Measurements from ENCODE around the gene THAP4. TPM values are rescaled to one million over a fixed set of nuclear protein-coding genes. Genes with fewer than 3 reads are reported as not detected.

THAP4 gene
- total and polyA plus RNA-seq, 2 of the 13 experiments (the other 11 are each of a cell fraction or from before 2014, with no cell fraction given), result 59.7 to 75.7 TPM

DNA sequence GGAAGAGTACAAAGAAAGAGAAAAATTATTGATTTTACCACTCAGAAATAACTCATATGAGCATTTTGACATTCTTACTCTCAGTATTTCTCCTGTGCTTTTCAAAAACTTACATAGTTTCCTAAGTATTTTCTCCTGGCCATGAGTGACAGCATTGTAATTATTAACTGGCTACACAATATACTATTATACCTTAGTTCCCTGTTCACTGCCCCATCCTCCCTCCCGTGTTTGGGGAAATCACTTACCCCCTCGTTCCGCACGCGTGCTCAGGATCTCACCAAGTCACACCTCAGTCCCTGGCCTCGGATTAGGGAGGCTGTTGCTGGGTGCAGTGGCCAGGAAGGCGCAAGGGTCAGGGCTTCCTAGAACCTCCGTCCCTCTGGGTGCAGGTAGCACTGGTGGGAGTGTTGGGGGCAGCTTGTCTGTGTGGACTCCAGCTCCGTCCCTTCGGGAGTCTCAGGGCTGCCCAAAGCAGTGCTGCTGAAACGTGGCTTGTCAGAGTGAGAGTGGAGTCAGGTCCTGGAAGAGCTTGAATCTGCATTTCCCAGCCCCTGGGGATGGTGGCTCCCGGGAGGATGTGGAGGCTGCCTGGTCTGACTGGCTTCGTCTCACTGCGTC, 23.7 kb upstream of the THAP4 start (continued):
- TF ChIP-seq, protein P1, sequence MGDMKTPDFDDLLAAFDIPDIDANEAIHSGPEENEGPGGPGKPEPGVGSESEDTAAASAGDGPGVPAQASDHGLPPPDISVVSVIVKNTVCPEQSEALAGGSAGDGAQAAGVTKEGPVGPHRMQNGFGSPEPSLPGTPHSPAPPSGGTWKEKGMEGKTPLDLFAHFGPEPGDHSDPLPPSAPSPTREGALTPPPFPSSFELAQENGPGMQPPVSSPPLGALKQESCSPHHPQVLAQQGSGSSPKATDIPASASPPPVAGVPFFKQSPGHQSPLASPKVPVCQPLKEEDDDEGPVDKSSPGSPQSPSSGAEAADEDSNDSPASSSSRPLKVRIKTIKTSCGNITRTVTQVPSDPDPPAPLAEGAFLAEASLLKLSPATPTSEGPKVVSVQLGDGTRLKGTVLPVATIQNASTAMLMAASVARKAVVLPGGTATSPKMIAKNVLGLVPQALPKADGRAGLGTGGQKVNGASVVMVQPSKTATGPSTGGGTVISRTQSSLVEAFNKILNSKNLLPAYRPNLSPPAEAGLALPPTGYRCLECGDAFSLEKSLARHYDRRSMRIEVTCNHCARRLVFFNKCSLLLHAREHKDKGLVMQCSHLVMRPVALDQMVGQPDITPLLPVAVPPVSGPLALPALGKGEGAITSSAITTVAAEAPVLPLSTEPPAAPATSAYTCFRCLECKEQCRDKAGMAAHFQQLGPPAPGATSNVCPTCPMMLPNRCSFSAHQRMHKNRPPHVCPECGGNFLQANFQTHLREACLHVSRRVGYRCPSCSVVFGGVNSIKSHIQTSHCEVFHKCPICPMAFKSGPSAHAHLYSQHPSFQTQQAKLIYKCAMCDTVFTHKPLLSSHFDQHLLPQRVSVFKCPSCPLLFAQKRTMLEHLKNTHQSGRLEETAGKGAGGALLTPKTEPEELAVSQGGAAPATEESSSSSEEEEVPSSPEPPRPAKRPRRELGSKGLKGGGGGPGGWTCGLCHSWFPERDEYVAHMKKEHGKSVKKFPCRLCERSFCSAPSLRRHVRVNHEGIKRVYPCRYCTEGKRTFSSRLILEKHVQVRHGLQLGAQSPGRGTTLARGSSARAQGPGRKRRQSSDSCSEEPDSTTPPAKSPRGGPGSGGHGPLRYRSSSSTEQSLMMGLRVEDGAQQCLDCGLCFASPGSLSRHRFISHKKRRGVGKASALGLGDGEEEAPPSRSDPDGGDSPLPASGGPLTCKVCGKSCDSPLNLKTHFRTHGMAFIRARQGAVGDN (CRISPR knock-in tag; IDR thresholded peaks at IDR 0.05), result no peak

- intact Hi-C loops (cut with micrococcal nuclease; ENCODE audit: unreplicated experiment) (loop anchor here (1.0 kb wide), 1 partner anchor 18 kb away; no protein-coding TSS in a partner anchor), in situ Hi-C loops (cut with HindIII; ENCODE audit: extremely low pct_ligation_motif_present, low pct_unique_long_range_greater_than_20kb) (loop anchor here (5.0 kb wide), 1 partner anchor 107 kb away; no protein-coding TSS in a partner anchor)
- DNase-seq (ENCODE audit: low spot score) (peak; percentile 78), ATAC-seq (peak; percentile 74), FAIRE-seq (peak; percentile 95)
- peaks cover 41 to 71% of the 10 kb centered on the region in 2 experiments for H3K36me3 ChIP-seq (replicated peaks in 1 of 2; ENCODE audit: control insufficient read depth in 1 of 2, insufficient read depth in 2 of 2, low read length in 2 of 2)
- BruUV-seq (replicated peaks), result no TSS peak
- ChIA-PET CTCF (ENCODE audit: low intra/inter-chr PET ratio, low total read pairs) (interaction anchor here (0.7 to 1.7 kb wide), 6 partner anchors 14 to 808 kb away, joined by 3 to 7 read pairs (median 4); partner anchors contain the start of genes ATG4B and THAP4), POLR2A (interaction anchor here (1.0 to 2.6 kb wide), 5 partner anchors 13 to 43 kb away, joined by 3 to 18 read pairs (median 8); partner anchors contain the start of genes ATG4B, DTYMK, ING5 and THAP4)
- H3K79me2 ChIP-seq (ENCODE audit: insufficient read depth, low read length), result peaks cover 3% of the 10 kb centered on the region
- H3K9me3 ChIP-seq (ENCODE audit: low read length), result no peaks in the 10 kb centered on the region
- no peak overlapping the region for H3K4me3 ChIP-seq (replicated peaks in 1 of 3; ENCODE audit: insufficient read depth in 1 of 3, low read depth in 2 of 3, low read length in 3 of 3)
- H2AFZ ChIP-seq (ENCODE audit: low read length), result no peak overlapping the region
- H3K27ac ChIP-seq (ENCODE audit: extremely low read length, insufficient read depth, low read length), result peak overlapping the region; percentile 18
- WGBS (ENCODE audit: low lambda C conversion rate), result 66% methylated on average over 22 of the region's 26 CpGs
- H3K4me2 ChIP-seq (ENCODE audit: low read depth, low read length), result no peak overlapping the region
- H3K9ac ChIP-seq (ENCODE audit: insufficient read depth, low read depth, low read length), result no peak overlapping the region
- H3K4me1 ChIP-seq (ENCODE audit: insufficient read depth, low read length), result no peaks in the 10 kb centered on the region
- H4K20me1 ChIP-seq (ENCODE audit: insufficient read depth, low read length), result no peaks in the 10 kb centered on the region; the same call in 1 of the 2 replicates
- no peaks in the 10 kb centered on the region for H3K27me3 ChIP-seq (ENCODE audit: control insufficient read depth in 1 of 2, insufficient read depth in 2 of 2, low read length in 2 of 2)
- TF ChIP-seq RCOR2 (CRISPR knock-in tag; IDR thresholded peaks at IDR 0.05) (0 out of 2 replicates have a peak, but pooled peaks have one; percentile 32), ZNF749 (CRISPR knock-in tag; IDR thresholded peaks at IDR 0.05; ENCODE audit: borderline replicate concordance) (no peak), HIVEP1 (CRISPR knock-in tag; IDR thresholded peaks at IDR 0.05) (no peak), SALL1 (CRISPR knock-in tag; IDR thresholded peaks at IDR 0.05) (peak; percentile 44; the same call in 1 of the 2 replicates), ZNF30 (CRISPR knock-in tag; IDR thresholded peaks at IDR 0.05) (no peak), GATAD1 (CRISPR knock-in tag; IDR thresholded peaks at IDR 0.05) (peak; percentile 47; the same call in 1 of the 2 replicates), CEBPB (IDR thresholded peaks at IDR 0.05; ENCODE audit: borderline replicate concordance, low read depth, low read length) (peak; percentile 68; the same call in 1 of the 2 replicates), KAT7 (CRISPR knock-in tag; IDR thresholded peaks at IDR 0.05; ENCODE audit: borderline replicate concordance) (0 out of 2 replicates have a peak, but pooled peaks have one; percentile 39), KMT2A (CRISPR knock-in tag; IDR thresholded peaks at IDR 0.05) (peak; percentile 67; the same call in 1 of the 2 replicates), RAD21 (CRISPR knock-in tag; IDR thresholded peaks at IDR 0.05) (peak; percentile 93), KAT8 (CRISPR knock-in tag; IDR thresholded peaks at IDR 0.05) (0 out of 2 replicates have a peak, but pooled peaks have one; percentile 24)
- TF ChIP-seq, protein P2, sequence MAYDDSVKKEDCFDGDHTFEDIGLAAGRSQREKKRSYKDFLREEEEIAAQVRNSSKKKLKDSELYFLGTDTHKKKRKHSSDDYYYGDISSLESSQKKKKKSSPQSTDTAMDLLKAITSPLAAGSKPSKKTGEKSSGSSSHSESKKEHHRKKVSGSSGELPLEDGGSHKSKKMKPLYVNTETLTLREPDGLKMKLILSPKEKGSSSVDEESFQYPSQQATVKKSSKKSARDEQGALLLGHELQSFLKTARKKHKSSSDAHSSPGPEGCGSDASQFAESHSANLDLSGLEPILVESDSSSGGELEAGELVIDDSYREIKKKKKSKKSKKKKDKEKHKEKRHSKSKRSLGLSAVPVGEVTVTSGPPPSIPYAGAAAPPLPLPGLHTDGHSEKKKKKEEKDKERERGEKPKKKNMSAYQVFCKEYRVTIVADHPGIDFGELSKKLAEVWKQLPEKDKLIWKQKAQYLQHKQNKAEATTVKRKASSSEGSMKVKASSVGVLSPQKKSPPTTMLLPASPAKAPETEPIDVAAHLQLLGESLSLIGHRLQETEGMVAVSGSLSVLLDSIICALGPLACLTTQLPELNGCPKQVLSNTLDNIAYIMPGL (CRISPR knock-in tag; IDR thresholded peaks at IDR 0.05; ENCODE audit: borderline replicate concordance in 1 of 2, low read depth in 1 of 2), result peak; percentile 46 to 72; a peak in 1 of 4 replicates
Measured at GRCh38 chr2:241659150-241659739, 22.3 kb upstream of the THAP4 start.
